Retinal pigment epithelial cell (primary cell): ENCODE measurements around the gene GLRA1.
A peak's percentile ranks its signal among the peaks of the same experiment; 100 is the strongest.
"Not testable (repeated sequence)": the region's sequence is repeated elsewhere in the genome, so short reads cannot be mapped to it uniquely, and the experiment has no call there.

Source experiments
- DNase-seq: peaks from one replicate; pipeline ENCODE4 v3.0.0-alpha.2; 2010; ENCODE audit warnings: low read depth
- H3K4me3 ChIP-seq: 2 replicates; pipeline ENCODE4 v1.5.1; 2011; ENCODE audit warnings: mild to moderate bottlenecking, low read length, control low read depth, moderate library complexity
- CTCF ChIP-seq: conservative IDR thresholded peaks from 2 replicates; pipeline ENCODE4 v1.5.1; 2011; ENCODE audit warnings: low read depth, low read length, control low read depth, inconsistent platforms

Gene GLRA1

GRCh38 chr5:151899399-151899798, 25.3 kb downstream of the GLRA1 start:
- H3K4me3 ChIP-seq, result no peak overlapping the region
- TF ChIP-seq CTCF, result no peak
- no peak for DNase-seq

- TF ChIP-seq CTCF, result no peak
- DNase-seq, result no peak
- H3K4me3 ChIP-seq, result no peak overlapping the region
Observed at GRCh38 chr5:151897896-151898295, 26.8 kb downstream of the GLRA1 start.

GRCh38 chr5:151897020-151897552, 27.6 kb downstream of the GLRA1 start:
- no peak overlapping the region for H3K4me3 ChIP-seq
- TF ChIP-seq CTCF, result no peak
- DNase-seq, result no peak

GRCh38 chr5:151896031-151896691, 28.5 kb downstream of the GLRA1 start:
- peak overlapping the region; percentile 5 for H3K4me3 ChIP-seq
- peak; percentile 85 for DNase-seq
- no peak for TF ChIP-seq CTCF

- H3K4me3 ChIP-seq, result peak overlapping the region; percentile 5
- TF ChIP-seq CTCF, result no peak
- DNase-seq, result no peak
Observed at GRCh38 chr5:151895660-151896030, 29.0 kb downstream of the GLRA1 start.

GRCh38 chr5:151893485-151893884, 31.2 kb downstream of the GLRA1 start:
- not testable (repeated sequence) for H3K4me3 ChIP-seq, DNase-seq

- TF ChIP-seq CTCF, result no peak
- no peak for DNase-seq
- no peak overlapping the region for H3K4me3 ChIP-seq
Observed at GRCh38 chr5:151892393-151892792, 32.3 kb downstream of the GLRA1 start.
